ENCODE data around the gene DPP6.

DPP6 gene

DNA sequence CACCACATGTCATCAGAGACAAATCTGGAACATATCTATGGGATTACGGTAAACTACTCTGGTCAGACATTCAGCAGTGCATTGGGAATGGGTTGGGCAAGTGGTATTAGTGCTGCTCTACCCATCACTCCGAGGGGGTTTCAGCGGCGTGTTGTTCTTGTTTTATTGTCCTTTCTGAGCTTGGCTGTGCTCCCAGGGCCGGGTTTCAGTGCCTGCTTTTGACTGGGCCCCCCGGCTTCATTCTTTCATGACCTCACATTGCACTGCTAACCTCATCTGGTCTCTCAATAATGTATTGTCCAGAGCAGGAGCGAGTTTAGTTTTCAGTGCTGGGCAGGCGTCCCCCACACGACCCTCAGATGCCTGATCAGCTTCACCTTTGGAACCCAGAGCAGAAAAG lies 586.1 kb downstream of the DPP6 start:
- H3K27me3 ChIP-seq (ENCODE audit: control insufficient read depth, insufficient read depth, low read length, poor library complexity, severe bottlenecking) = no peaks in the 10 kb centered on the region
- no peak overlapping the region for H3K27ac ChIP-seq (ENCODE audit: insufficient read depth, low read depth, low read length, poor library complexity, severe bottlenecking)
- 88 to 93% methylated on average over 9 of the region's 9 CpGs for WGBS, 2 experiments
- no peaks in the 10 kb centered on the region for H3K36me3 ChIP-seq (ENCODE audit: control insufficient read depth, insufficient read depth, low read length)
- no peaks in the 10 kb centered on the region for H3K9me3 ChIP-seq (ENCODE audit: control insufficient read depth, low read length)
- H3K4me3 ChIP-seq (ENCODE audit: insufficient read depth, low read depth, low read length) = no peak overlapping the region
- H3K4me1 ChIP-seq (ENCODE audit: control insufficient read depth, insufficient read depth, low read length) = no peaks in the 10 kb centered on the region

DNA sequence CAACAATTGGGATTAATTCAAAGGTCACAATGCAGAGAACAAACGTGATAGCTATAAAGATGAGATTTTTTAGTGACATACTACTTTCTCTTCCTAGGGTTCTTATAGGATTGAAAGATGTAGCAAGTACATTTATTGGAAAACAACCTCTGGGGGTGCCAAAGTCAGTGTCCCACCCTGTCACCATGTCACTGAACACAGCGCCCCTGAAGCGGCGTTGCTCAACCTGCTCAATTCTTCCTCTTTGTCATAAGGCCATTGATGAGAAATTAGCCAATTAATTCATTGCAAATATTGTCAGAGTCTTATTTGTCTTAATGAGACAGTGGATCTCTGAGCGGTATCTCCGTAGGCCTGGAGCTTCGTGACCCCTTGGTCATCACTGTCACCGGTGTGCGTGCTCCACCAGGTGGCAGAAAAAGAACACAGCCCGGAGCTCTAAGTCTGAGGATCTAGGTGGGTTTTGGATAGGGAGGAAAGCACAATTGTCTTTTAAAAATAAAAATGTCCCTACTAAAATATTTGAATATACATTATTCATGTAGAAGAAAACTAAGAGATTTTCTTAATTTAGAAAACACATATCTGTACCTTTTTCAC lies 588.2 kb downstream of the DPP6 start:
- Histone ChIP-seq H3K36me3 (ENCODE audit: control insufficient read depth, insufficient read depth, low read length) (no peaks in the 10 kb centered on the region), H3K27ac (ENCODE audit: insufficient read depth, low read depth, low read length, poor library complexity, severe bottlenecking) (no peak overlapping the region), H3K4me3 (ENCODE audit: insufficient read depth, low read depth, low read length) (no peak overlapping the region), H3K27me3 (ENCODE audit: control insufficient read depth, insufficient read depth, low read length, poor library complexity, severe bottlenecking) (no peaks in the 10 kb centered on the region), H3K4me1 (ENCODE audit: control insufficient read depth, insufficient read depth, low read length) (no peaks in the 10 kb centered on the region), H3K9me3 (ENCODE audit: control insufficient read depth, low read length) (no peaks in the 10 kb centered on the region)
- 62 to 65% methylated on average over 10 of the region's 10 CpGs for WGBS, 2 experiments

DNA sequence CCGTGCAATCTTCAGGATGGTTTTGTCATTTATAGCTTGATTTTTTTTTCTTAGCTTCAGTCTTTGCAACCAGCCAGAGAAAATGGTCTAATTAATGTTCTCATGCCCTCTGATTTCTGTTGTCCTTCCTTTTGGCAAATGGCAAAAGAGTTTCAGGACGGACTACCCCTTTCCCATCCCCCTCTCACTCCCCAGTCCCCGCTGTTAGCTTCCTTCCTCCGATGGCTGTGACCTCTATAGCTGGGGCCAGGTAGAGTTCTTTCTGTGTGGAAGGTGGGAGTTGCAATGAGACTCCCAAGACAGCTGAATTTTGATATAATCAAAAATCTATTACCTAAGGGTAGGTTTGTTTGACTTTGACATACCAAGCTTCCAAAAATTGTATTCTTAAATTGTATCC lies 588.7 kb downstream of the DPP6 start:
- Histone ChIP-seq H3K27me3 (ENCODE audit: control insufficient read depth, insufficient read depth, low read length, poor library complexity, severe bottlenecking) (no peaks in the 10 kb centered on the region), H3K36me3 (ENCODE audit: control insufficient read depth, insufficient read depth, low read length) (no peaks in the 10 kb centered on the region), H3K9me3 (ENCODE audit: control insufficient read depth, low read length) (no peaks in the 10 kb centered on the region), H3K4me1 (ENCODE audit: control insufficient read depth, insufficient read depth, low read length) (no peaks in the 10 kb centered on the region), H3K4me3 (ENCODE audit: insufficient read depth, low read depth, low read length) (no peak overlapping the region), H3K27ac (ENCODE audit: insufficient read depth, low read depth, low read length, poor library complexity, severe bottlenecking) (no peak overlapping the region)
- 75 to 76% methylated on average over 2 of the region's 4 CpGs for WGBS, 2 experiments

DNA sequence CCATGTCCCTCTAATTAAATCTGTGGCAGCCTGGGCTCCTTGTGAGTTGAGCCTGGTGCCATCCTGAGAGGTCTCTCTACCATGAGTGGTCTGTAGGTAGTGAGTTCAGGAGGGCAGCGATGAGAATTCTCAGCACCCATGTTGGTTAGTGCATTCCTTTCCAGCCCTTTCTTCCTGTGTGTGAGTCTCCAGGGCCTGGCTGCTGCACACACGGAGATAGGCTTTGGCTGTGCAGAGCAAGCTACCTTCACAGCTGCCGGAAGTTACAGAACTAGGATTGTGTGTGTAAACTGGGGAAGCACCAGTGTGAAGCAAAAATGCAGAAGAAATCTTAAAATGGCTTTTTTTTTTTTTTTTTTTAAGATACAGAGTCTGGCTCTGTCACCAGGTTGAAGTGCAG lies 592.2 kb downstream of the DPP6 start:
- Histone ChIP-seq H3K9me3 (ENCODE audit: control insufficient read depth, low read length) (no peaks in the 10 kb centered on the region), H3K27ac (ENCODE audit: insufficient read depth, low read depth, low read length, poor library complexity, severe bottlenecking) (no peak overlapping the region), H3K4me1 (ENCODE audit: control insufficient read depth, insufficient read depth, low read length) (no peaks in the 10 kb centered on the region), H3K27me3 (ENCODE audit: control insufficient read depth, insufficient read depth, low read length, poor library complexity, severe bottlenecking) (no peaks in the 10 kb centered on the region), H3K36me3 (ENCODE audit: control insufficient read depth, insufficient read depth, low read length) (no peaks in the 10 kb centered on the region), H3K4me3 (ENCODE audit: insufficient read depth, low read depth, low read length) (no peak overlapping the region)
- 90 to 95% methylated on average over 3 of the region's 3 CpGs for WGBS, 2 experiments

DNA sequence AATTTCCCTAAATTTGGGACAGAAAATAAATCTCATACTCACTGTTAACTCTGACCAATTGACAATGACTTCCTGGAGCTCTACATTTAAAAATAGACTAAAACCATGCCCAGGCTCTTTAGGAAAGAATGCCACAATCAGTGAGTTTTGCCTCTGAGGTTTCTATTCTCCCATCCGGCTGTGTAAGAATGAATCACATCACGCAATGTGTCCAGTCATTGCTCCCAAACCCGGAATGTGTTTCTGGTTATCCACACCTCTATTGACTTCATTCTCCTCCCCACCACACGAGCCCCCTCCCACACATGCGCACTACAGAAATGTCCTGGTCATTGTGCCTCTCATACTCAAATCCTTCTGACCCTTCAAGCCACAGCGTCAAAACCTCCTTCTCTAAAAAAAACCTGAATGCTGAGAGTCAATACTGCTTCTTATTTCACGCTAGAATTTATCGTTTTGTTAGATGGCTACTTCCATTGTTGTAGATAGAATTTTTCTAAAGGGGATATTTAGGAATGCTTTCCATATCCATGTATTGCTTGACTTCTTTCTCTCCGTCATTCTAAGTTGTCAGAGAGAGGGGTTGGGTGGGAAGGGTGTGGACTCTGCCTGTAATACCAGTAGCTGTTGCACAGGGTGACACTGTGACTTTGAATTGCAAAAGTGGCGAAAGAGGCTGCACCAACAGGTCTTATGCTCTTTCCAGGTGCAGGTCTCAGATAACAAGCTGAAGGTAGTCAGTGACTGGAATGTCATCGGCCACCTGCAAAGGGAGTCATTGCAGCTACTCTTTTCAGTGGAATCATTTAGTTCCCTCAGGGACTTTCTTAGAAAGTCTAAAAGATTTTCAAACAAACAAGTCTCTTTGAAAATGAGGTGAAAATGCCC lies 594.2 kb downstream of the DPP6 start:
- Histone ChIP-seq H3K36me3 (ENCODE audit: control insufficient read depth, insufficient read depth, low read length) (no peaks in the 10 kb centered on the region), H3K4me1 (ENCODE audit: control insufficient read depth, insufficient read depth, low read length) (no peaks in the 10 kb centered on the region), H3K4me3 (ENCODE audit: insufficient read depth, low read depth, low read length) (no peak overlapping the region), H3K27me3 (ENCODE audit: control insufficient read depth, insufficient read depth, low read length, poor library complexity, severe bottlenecking) (no peaks in the 10 kb centered on the region), H3K9me3 (ENCODE audit: control insufficient read depth, low read length) (no peaks in the 10 kb centered on the region), H3K27ac (ENCODE audit: insufficient read depth, low read depth, low read length, poor library complexity, severe bottlenecking) (no peak overlapping the region)
- 92 to 94% methylated on average over 11 of the region's 11 CpGs for WGBS, 2 experiments

DNA sequence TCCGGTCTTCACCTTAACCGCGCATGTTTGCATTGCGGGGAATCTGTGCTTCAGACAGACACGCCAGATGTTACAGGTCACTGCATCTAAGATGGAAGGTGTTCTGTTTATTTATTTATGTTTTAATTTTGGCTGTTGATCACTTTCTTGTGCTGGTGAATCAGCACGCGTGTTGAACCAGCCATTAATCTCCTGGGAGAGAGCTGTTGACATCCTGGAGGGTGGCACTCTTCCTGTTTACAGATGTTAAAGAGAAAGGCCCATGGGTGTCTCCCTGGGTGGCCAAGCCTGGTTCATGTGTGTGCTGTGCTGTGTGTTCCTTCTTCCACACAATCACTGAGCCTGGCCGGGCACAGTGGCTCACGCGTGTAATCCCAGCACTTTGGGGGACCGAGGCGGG lies 595.4 kb downstream of the DPP6 start:
- no peaks in the 10 kb centered on the region for H3K27me3 ChIP-seq (ENCODE audit: control insufficient read depth, insufficient read depth, low read length, poor library complexity, severe bottlenecking)
- no peak overlapping the region for H3K4me3 ChIP-seq (ENCODE audit: insufficient read depth, low read depth, low read length)
- no peaks in the 10 kb centered on the region for H3K36me3 ChIP-seq (ENCODE audit: control insufficient read depth, insufficient read depth, low read length)
- no peaks in the 10 kb centered on the region for H3K4me1 ChIP-seq (ENCODE audit: control insufficient read depth, insufficient read depth, low read length)
- H3K27ac ChIP-seq (ENCODE audit: insufficient read depth, low read depth, low read length, poor library complexity, severe bottlenecking) = no peak overlapping the region
- 97 to 98% methylated on average over 12 of the region's 12 CpGs for WGBS, 2 experiments
- no peaks in the 10 kb centered on the region for H3K9me3 ChIP-seq (ENCODE audit: control insufficient read depth, low read length)

DNA sequence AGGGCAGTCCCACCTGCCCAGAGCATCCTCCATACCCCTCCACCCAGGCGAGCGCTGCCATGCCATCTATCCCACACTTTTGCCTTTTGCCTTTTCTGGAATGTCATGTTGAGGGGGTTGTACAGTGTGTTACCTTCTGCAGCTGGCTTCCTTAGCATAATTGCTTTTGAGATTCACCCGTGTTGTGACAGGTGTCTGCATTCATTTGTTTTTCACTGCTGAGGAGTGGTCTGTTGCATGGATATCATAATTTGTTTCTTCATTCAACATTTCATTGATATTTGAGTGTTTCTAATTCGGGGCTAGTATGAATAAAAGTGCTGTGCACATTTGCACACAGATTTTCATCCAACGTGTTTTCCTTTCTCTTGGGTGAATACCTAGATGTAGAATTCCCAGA lies 596.8 kb downstream of the DPP6 start:
- H3K36me3 ChIP-seq (ENCODE audit: control insufficient read depth, insufficient read depth, low read length) = no peaks in the 10 kb centered on the region
- WGBS, 2 experiments = 73 to 88% methylated on average over 3 to 5 of the region's 5 CpGs
- no peaks in the 10 kb centered on the region for H3K27me3 ChIP-seq (ENCODE audit: control insufficient read depth, insufficient read depth, low read length, poor library complexity, severe bottlenecking)
- H3K27ac ChIP-seq (ENCODE audit: insufficient read depth, low read depth, low read length, poor library complexity, severe bottlenecking) = no peak overlapping the region
- no peaks in the 10 kb centered on the region for H3K4me1 ChIP-seq (ENCODE audit: control insufficient read depth, insufficient read depth, low read length)
- H3K4me3 ChIP-seq (ENCODE audit: insufficient read depth, low read depth, low read length) = no peak overlapping the region
- no peaks in the 10 kb centered on the region for H3K9me3 ChIP-seq (ENCODE audit: control insufficient read depth, low read length)

DNA sequence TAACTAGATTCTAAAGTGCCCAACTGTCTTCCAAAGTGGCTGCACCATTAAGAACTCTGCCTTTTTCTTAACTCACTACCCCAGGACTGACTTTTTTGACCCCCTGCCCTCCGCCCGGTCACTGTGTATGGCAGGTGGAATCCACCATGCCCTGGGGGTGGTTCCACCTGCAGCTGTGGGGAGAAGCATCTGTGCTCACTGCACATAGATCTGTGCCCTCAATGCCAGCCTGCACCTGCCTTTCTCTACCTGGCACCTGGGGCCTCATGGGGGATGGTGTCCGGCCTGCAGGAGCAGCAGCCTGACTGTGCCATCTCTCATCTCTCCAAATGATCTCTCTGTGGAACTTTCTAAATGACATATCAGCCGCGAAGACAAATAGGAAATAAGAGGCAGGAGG lies 597.2 kb downstream of the DPP6 start:
- WGBS, 2 experiments = 72 to 79% methylated on average over 5 of the region's 5 CpGs
- H3K4me1 ChIP-seq (ENCODE audit: control insufficient read depth, insufficient read depth, low read length) = no peaks in the 10 kb centered on the region
- H3K9me3 ChIP-seq (ENCODE audit: control insufficient read depth, low read length) = no peaks in the 10 kb centered on the region
- no peaks in the 10 kb centered on the region for H3K36me3 ChIP-seq (ENCODE audit: control insufficient read depth, insufficient read depth, low read length)
- H3K4me3 ChIP-seq (ENCODE audit: insufficient read depth, low read depth, low read length) = no peak overlapping the region
- H3K27me3 ChIP-seq (ENCODE audit: control insufficient read depth, insufficient read depth, low read length, poor library complexity, severe bottlenecking) = no peaks in the 10 kb centered on the region
- no peak overlapping the region for H3K27ac ChIP-seq (ENCODE audit: insufficient read depth, low read depth, low read length, poor library complexity, severe bottlenecking)

DNA sequence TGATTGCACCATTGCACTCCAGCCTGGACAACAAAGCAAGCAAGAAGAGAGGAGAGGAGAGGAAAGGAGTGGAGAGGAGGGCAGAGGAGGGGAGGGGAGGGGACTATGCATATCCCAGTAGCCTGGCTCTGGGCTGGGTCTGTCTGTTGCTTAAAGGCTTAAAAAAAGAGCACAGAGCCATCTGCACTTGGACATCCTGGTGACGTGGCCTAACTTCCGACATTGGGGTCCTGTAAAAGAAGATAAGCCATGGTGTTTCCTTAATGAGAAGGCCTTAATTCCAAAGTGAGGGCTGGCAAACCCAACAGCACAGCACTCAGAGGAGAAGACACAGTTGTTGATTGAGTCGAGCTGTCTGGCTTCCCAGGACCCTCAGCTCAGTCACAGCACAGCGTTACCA lies 598.1 kb downstream of the DPP6 start:
- Histone ChIP-seq H3K4me3 (ENCODE audit: insufficient read depth, low read depth, low read length) (no peak overlapping the region), H3K4me1 (ENCODE audit: control insufficient read depth, insufficient read depth, low read length) (no peaks in the 10 kb centered on the region), H3K27ac (ENCODE audit: insufficient read depth, low read depth, low read length, poor library complexity, severe bottlenecking) (no peak overlapping the region), H3K36me3 (ENCODE audit: control insufficient read depth, insufficient read depth, low read length) (no peaks in the 10 kb centered on the region), H3K9me3 (ENCODE audit: control insufficient read depth, low read length) (no peaks in the 10 kb centered on the region), H3K27me3 (ENCODE audit: control insufficient read depth, insufficient read depth, low read length, poor library complexity, severe bottlenecking) (no peaks in the 10 kb centered on the region)
- 94 to 96% methylated on average over 4 of the region's 4 CpGs for WGBS, 2 experiments

DNA sequence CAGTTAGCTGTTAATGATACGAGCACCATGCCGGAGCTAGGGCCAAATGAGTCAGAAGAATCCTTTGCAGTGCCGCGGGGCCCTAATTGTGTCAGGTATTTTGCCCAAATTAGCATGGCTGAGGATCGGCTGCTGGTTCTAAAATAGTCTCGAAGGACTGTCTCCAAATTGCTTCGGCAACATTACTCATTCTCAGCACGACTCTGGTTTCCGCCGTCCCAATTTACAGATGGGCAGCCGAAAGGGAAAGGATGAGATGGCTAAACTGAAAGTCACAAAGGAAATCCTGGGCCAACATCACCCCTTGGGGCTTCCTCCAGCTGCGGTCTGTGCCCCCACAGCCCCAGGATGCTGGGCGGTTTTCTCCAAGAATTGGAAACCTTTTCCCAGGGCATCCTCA lies 599.3 kb downstream of the DPP6 start:
- Histone ChIP-seq H3K9me3 (ENCODE audit: control insufficient read depth, low read length) (no peaks in the 10 kb centered on the region), H3K4me1 (ENCODE audit: control insufficient read depth, insufficient read depth, low read length) (no peaks in the 10 kb centered on the region), H3K27ac (ENCODE audit: insufficient read depth, low read depth, low read length, poor library complexity, severe bottlenecking) (no peak overlapping the region), H3K27me3 (ENCODE audit: control insufficient read depth, insufficient read depth, low read length, poor library complexity, severe bottlenecking) (no peaks in the 10 kb centered on the region), H3K4me3 (ENCODE audit: insufficient read depth, low read depth, low read length) (no peak overlapping the region), H3K36me3 (ENCODE audit: control insufficient read depth, insufficient read depth, low read length) (no peaks in the 10 kb centered on the region)
- WGBS, 2 experiments = 89% methylated on average over 13 of the region's 13 CpGs

All from ectodermal cell (in vitro differentiated cells).